Endothelial cell of umbilical vein (primary cell): Measurements from ENCODE around the gene EIF3A. TPM values are rescaled to one million over a fixed set of nuclear protein-coding genes. Genes with fewer than 3 reads are reported as not detected.

ENCODE experiments used
- BruUV-seq: library from RNA; stranded (reverse); fragments of 400-500 nt; replicated peaks from 2 replicates; lab custom pipeline; 2021; lab: Mats Ljungman, UMichigan
- CTCF ChIA-PET: fragments of 300-600, 350-600 bp; sonication (Branson Sonifier 250); formaldehyde crosslinking; loops from one replicate; lab custom pipeline; 2021; ENCODE audit warnings: antibody characterized with exemption, inconsistent platforms; lab: Charles Lee
- POLR2A ChIA-PET: fragments of 300-600, 350-600 bp; sonication (Branson Sonifier 250); formaldehyde crosslinking; loops from one replicate; lab custom pipeline; 2021; ENCODE audit warnings: antibody characterized with exemption, inconsistent platforms; lab: Charles Lee
- DNase-seq: peaks from one replicate; pipeline ENCODE4 v3.0.0-alpha.2; 2011; ENCODE audit warnings: low read depth, low spot score
- FAIRE-seq: peaks from 2 replicates; lab custom pipeline; 2011; peaks lifted over from hg19 to GRCh38; lab: Jason Lieb, UNC
- H2AFZ ChIP-seq: 2 replicates; pipeline ENCODE4 v1.6.0; 2012; ENCODE audit warnings: low read depth, low read length, control low read depth, inconsistent platforms
- H3K27ac ChIP-seq: 2 replicates; pipeline ENCODE4 v1.5.1; 2011; ENCODE audit warnings: low read depth, mild to moderate bottlenecking, control low read depth, low read length, moderate library complexity; ENCODE audit not compliant: insufficient read depth
- H3K27me3 ChIP-seq, 2 experiments: 2 replicates each; pipeline versions ENCODE4 v1.6.0 to v1.6.1; 2011; ENCODE audit warnings: low read length in 2 of 2, mixed read lengths in 1 of 2; ENCODE audit not compliant: control insufficient read depth in 2 of 2, insufficient read depth in 2 of 2
- H3K36me3 ChIP-seq, 2 experiments: 2 replicates in 1 of 2; 3 replicates in 1 of 2; pipeline ENCODE4 v1.5.1; 2011; ENCODE audit warnings: low read length in 2 of 2, mild to moderate bottlenecking in 1 of 2, moderate library complexity in 1 of 2; ENCODE audit not compliant: control insufficient read depth in 2 of 2, insufficient read depth in 2 of 2; ENCODE audit errors: extremely low read depth in 1 of 2
- H3K4me1 ChIP-seq: 3 replicates; pipeline ENCODE4 v1.5.1; 2011; ENCODE audit warnings: mild to moderate bottlenecking, low read length; ENCODE audit not compliant: control insufficient read depth, insufficient read depth; ENCODE audit errors: extremely low read depth
- H3K4me2 ChIP-seq: 2 replicates; pipeline ENCODE4 v1.6.1; 2011; ENCODE audit warnings: low read length, control low read depth, mixed read lengths; ENCODE audit not compliant: insufficient read depth
- H3K4me3 ChIP-seq, 3 experiments: fragments of 200-600 bp in 1 of 3; sonication (generic), shearing (Covaris generic) in 1 of 3; replicated peaks in 1 of 3; 2 replicates each; pipeline ENCODE4 v1.5.1; 2011 to 2016; ENCODE audit warnings: control low read depth in 3 of 3, low read length in 3 of 3, mild to moderate bottlenecking in 2 of 3, inconsistent platforms in 1 of 3, low read depth in 1 of 3, moderate library complexity in 1 of 3; ENCODE audit not compliant: insufficient read depth in 1 of 3
- H3K79me2 ChIP-seq: 2 replicates; pipeline ENCODE4 v1.6.0; 2012; ENCODE audit warnings: low read length, inconsistent platforms; ENCODE audit not compliant: control insufficient read depth, insufficient read depth
- H3K9ac ChIP-seq: replicated peaks from 2 replicates; pipeline ENCODE3; 2011; ENCODE audit warnings: low read length, control low read depth; ENCODE audit not compliant: insufficient read depth; ENCODE audit errors: extremely low read depth
- H3K9me1 ChIP-seq: replicated peaks from 3 replicates; pipeline ENCODE4 v1.6.0; 2011; ENCODE audit warnings: mild to moderate bottlenecking, low read length; ENCODE audit not compliant: control insufficient read depth, insufficient read depth; ENCODE audit errors: extremely low read depth
- H3K9me3 ChIP-seq: replicated peaks from 2 replicates; pipeline ENCODE4 v1.5.1; 2012; ENCODE audit warnings: low read length, inconsistent platforms; ENCODE audit not compliant: control insufficient read depth, insufficient read depth
- H4K20me1 ChIP-seq: replicated peaks from 2 replicates; pipeline ENCODE3; 2011; ENCODE audit warnings: mild to moderate bottlenecking, low read length; ENCODE audit not compliant: control insufficient read depth, insufficient read depth; ENCODE audit errors: extremely low read depth
- EZH2 ChIP-seq: IDR thresholded peaks from 2 replicates; pipeline ENCODE4 v1.6.1; 2012; ENCODE audit warnings: borderline replicate concordance, low read depth, mild to moderate bottlenecking, moderate library complexity, low read length, inconsistent platforms; ENCODE audit not compliant: severe bottlenecking
- FOS ChIP-seq: IDR thresholded peaks from 2 replicates; pipeline ENCODE4 v1.6.1; 2011; ENCODE audit warnings: mild to moderate bottlenecking, low read length, moderate library complexity, borderline replicate concordance; ENCODE audit not compliant: insufficient read depth
- GATA2 ChIP-seq: IDR thresholded peaks from 2 replicates; pipeline ENCODE4 v1.7.0; 2011; ENCODE audit warnings: low read depth, mild to moderate bottlenecking, moderate library complexity, mixed read lengths, low read length; ENCODE audit not compliant: insufficient read length, insufficient read depth
- JUN ChIP-seq: IDR thresholded peaks from 2 replicates; pipeline ENCODE4 v1.6.1; 2011; ENCODE audit warnings: borderline replicate concordance, low read depth; ENCODE audit not compliant: insufficient read length, insufficient read depth
- MAX ChIP-seq: IDR thresholded peaks from 2 replicates; pipeline ENCODE4 v1.6.1; 2011; ENCODE audit not compliant: insufficient read depth, insufficient read length
- MYC ChIP-seq: IDR thresholded peaks from one replicate; pipeline ENCODE4 v1.6.1; 2011; ENCODE audit warnings: mild to moderate bottlenecking, low read depth, low read length
- POLR2A ChIP-seq: IDR thresholded peaks from 2 replicates; pipeline ENCODE4 v1.6.1; 2012; ENCODE audit warnings: low read depth, mild to moderate bottlenecking, control low read depth, low read length
- POLR2AphosphoS5 ChIP-seq: IDR thresholded peaks from 2 replicates; pipeline ENCODE4 v1.6.1; 2012; ENCODE audit warnings: low read depth, mild to moderate bottlenecking, control low read depth, low read length, moderate library complexity; ENCODE audit not compliant: insufficient read depth
- dilution Hi-C: fragments of 300-500 bp; cut with MboI; formaldehyde crosslinking; loops from one replicate; pipeline ENCODE4 v1.15.0; 2019; ENCODE audit warnings: low sequenced_read_pairs; ENCODE audit not compliant: extremely low pct_ligation_motif_present
- intact Hi-C: fragments of 100-400 bp; cut with micrococcal nuclease; formaldehyde crosslinking; loops from one replicate; pipeline ENCODE4 v1.10.0; 2022
- polyA plus RNA-seq, 4 experiments: library from polyadenylated mRNA; depleted of rRNA in 3 of 4; stranded (reverse) in 3 of 4; unstranded in 1 of 4; fragments of >200 nt; gene quantifications; 2 replicates each; pipeline versions ENCODE4 v1.2.1 to v1.2.3, GENCODE V29; 2011 to 2012; ENCODE audit warnings: missing spikeins in 1 of 4
- total RNA-seq: library from RNA; stranded (reverse); gene quantifications from 2 replicates; pipeline ENCODE4 v1.2.3, GENCODE V29; 2021
- TF ChIP-seq, protein P1 (sequence below), 2 donors: IDR thresholded peaks; 1 replicate in 1 of 2; 2 replicates in 1 of 2; pipeline ENCODE4 v1.5.1; 2011; ENCODE audit warnings: low read length in 2 of 2, mild to moderate bottlenecking in 2 of 2, moderate library complexity in 2 of 2, control low read depth in 1 of 2, inconsistent platforms in 1 of 2, low read depth in 1 of 2; ENCODE audit not compliant: insufficient read depth in 1 of 2; ENCODE audit errors: extremely low read depth in 1 of 2

Gene EIF3A
- total and polyA plus RNA-seq, 2 donors (not counting 3 experiments of a cell fraction or from before 2014, with no cell fraction given) = 27.6 to 159 TPM

DNA sequence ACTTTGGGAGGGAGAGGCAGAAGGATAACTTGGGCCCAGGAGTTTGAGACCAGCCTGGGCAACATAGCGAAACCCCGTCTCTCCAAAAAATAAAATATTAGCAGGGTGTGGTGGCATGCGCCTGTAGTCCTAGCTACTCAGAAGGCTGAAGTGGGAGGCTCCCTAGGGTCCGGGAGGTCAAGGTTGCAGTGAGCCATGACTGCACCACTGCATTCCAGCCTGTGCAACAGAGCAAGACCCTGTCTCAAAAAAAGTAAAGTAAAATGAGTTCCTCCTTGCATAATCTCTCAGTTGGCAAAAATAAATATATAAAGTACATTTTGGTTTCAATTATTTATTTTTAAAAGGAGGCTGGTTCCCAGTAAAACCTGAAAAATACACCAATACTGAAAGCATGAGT is 39.3 kb downstream of the EIF3A start:
- no peak overlapping the region for H3K9ac ChIP-seq
- dilution Hi-C loops (no loop called here), intact Hi-C loops (no loop called here)
- ChIA-PET CTCF (no interaction called here), POLR2A (no interaction called here)
- H3K27ac ChIP-seq = no peak overlapping the region
- peaks cover 39 to 43% of the 10 kb centered on the region in 2 experiments for H3K36me3 ChIP-seq
- no peaks in the 10 kb centered on the region for H3K27me3 ChIP-seq
- peaks cover 68% of the 10 kb centered on the region for H3K79me2 ChIP-seq
- BruUV-seq = no TSS peak
- H4K20me1 ChIP-seq = peaks cover 3% of the 10 kb centered on the region
- no peak overlapping the region for H3K4me3 ChIP-seq
- H2AFZ ChIP-seq = no peak overlapping the region
- no peak overlapping the region for H3K4me2 ChIP-seq
- H3K9me3 ChIP-seq = no peaks in the 10 kb centered on the region
- no peak for DNase-seq
- TF ChIP-seq, protein P1, sequence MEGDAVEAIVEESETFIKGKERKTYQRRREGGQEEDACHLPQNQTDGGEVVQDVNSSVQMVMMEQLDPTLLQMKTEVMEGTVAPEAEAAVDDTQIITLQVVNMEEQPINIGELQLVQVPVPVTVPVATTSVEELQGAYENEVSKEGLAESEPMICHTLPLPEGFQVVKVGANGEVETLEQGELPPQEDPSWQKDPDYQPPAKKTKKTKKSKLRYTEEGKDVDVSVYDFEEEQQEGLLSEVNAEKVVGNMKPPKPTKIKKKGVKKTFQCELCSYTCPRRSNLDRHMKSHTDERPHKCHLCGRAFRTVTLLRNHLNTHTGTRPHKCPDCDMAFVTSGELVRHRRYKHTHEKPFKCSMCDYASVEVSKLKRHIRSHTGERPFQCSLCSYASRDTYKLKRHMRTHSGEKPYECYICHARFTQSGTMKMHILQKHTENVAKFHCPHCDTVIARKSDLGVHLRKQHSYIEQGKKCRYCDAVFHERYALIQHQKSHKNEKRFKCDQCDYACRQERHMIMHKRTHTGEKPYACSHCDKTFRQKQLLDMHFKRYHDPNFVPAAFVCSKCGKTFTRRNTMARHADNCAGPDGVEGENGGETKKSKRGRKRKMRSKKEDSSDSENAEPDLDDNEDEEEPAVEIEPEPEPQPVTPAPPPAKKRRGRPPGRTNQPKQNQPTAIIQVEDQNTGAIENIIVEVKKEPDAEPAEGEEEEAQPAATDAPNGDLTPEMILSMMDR (IDR thresholded peaks at IDR 0.05; ENCODE audit: extremely low read depth in 1 of 2, insufficient read depth in 1 of 2, low read depth in 1 of 2, low read length in 2 of 2) = no peak
- no peak for TF ChIP-seq MAX
- no peak for TF ChIP-seq EZH2
- TF ChIP-seq FOS = no peak
- no peak for TF ChIP-seq JUN
- no peak for TF ChIP-seq MYC
- TF ChIP-seq POLR2A = no peak
- TF ChIP-seq POLR2AphosphoS5 = no peak
- TF ChIP-seq GATA2 = no peak
- FAIRE-seq = no peak
- no peaks in the 10 kb centered on the region for H3K9me1 ChIP-seq
- H3K4me1 ChIP-seq = no peaks in the 10 kb centered on the region
